GM12873 (cell line): ENCODE data around the gene SLC25A42.
A peak's percentile ranks its signal among the peaks of the same experiment; 100 is the strongest.

ENCODE experiments used
- TF ChIP-seq, protein P1 (sequence below): IDR thresholded peaks from 2 replicates; pipeline ENCODE4 v1.5.1; 2012; ENCODE audit warnings: low read depth, mild to moderate bottlenecking, moderate library complexity, low read length, control low read depth; ENCODE audit not compliant: insufficient read depth; ENCODE audit errors: missing control alignments

Gene SLC25A42

DNA sequence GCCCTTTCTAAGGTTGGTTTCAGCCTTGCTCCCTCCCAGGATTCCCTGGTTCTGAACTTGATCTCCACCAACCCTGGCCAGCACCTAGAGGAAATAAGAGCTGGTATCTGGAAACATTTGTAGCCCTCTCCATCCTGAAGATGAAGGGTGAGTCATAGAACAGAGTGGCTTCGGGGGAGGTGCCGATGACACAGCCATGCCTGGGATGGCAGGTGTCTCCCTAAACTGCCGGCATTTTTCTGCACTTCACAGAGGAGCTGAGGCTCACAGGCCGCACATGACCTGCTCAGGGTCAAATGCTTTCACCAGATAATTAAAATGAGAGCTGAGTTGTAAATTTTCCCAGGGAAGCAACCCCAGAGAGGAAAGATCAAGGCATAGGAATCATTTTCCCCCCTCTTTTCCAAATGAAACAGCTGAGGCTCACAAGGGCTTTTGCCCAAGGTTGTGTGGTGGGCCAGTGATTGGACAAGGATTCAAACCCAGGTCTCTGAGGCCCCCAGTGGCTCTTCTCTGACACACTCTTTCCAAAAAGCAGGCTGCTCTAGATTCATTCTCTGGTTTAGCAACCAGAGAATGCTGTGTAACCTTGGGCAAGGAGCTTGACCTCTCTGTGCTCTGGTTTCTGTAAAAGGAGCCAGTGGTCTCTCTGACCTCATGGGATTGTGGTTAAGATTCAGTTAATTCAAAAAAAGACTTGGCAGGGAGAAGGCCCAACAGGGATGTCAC is 1.2 kb upstream of the SLC25A42 start:
- TF ChIP-seq, protein P1, sequence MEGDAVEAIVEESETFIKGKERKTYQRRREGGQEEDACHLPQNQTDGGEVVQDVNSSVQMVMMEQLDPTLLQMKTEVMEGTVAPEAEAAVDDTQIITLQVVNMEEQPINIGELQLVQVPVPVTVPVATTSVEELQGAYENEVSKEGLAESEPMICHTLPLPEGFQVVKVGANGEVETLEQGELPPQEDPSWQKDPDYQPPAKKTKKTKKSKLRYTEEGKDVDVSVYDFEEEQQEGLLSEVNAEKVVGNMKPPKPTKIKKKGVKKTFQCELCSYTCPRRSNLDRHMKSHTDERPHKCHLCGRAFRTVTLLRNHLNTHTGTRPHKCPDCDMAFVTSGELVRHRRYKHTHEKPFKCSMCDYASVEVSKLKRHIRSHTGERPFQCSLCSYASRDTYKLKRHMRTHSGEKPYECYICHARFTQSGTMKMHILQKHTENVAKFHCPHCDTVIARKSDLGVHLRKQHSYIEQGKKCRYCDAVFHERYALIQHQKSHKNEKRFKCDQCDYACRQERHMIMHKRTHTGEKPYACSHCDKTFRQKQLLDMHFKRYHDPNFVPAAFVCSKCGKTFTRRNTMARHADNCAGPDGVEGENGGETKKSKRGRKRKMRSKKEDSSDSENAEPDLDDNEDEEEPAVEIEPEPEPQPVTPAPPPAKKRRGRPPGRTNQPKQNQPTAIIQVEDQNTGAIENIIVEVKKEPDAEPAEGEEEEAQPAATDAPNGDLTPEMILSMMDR = no peak

DNA sequence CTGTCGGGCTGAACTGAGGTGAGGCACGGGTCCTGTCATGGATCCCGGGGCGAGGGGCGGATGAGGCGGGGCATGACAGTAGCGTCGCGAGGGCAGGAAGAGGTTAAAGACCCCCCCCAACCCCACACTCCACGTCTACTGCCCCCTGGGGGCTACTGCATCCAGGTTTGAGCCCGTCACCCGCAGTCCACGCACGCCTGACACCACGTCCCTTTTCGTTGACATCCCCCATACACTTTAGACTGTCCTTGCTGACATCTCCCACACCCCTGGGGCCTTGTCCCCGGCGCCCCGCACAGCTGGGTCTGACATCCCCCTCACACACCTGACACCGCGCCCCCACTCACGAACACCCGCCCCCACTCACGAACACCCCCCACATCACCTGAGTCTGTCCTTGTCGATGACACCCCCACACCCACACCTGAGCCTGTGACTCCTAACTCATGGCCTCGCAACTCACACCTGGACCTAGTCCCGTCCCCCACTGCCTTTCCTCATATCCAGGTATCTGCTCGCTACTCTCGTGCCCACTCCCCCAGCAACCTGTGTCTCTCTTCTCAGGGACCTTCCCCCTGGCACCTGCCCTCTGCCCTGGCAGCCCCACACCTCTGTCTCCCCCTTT is 416 bp downstream of the SLC25A42 start:
- TF ChIP-seq, protein P1 = peak; percentile 58

- TF ChIP-seq, protein P1 = no peak
Measured at GRCh38 chr19:19064811-19065745, 1.3 kb downstream of the SLC25A42 start.

DNA sequence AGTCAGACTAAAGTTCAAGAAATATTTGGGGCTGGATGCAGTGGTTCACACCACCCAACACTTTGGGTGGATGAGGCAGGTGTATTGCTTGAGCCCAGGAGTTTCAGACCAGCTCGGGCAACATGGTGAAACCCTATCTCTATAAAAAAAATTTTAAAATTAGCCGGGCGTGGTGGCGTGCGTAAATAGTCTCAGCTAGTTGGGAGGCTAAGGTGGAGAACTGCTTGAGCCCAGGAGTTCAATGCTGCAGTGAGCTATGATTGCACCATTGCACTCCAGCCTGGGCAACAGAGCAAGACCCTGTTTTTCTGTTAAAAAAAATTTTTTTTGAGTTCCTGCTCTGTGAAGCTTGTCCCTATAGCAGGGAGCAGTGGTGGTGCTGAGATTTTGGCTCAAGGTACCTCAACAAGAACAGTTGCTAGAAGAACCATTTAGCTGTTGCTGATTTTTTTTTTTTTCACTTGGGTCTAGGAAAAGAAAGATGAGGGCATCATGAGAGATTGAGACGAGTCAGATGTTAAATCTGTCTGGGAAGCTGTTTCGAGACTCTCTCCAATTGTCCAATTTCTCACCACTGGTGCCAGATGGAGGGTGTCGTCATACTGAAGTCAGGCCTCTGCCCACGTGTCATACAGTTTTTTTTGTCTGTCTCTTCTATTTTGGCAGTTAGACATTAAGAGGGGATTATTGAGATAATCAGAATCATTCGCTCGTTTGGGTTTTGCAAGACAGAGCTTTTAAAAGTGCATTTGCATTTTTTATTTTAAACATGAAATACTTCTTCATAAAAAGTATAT is 3.7 kb downstream of the SLC25A42 start:
- TF ChIP-seq, protein P1 = no peak

GRCh38 chr19:19068659-19069654 is 5.2 kb downstream of the SLC25A42 start:
- TF ChIP-seq, protein P1 = no peak

GRCh38 chr19:19071897-19072296 is 8.1 kb downstream of the SLC25A42 start:
- TF ChIP-seq, protein P1 = no peak
